T-helper 2 cell (primary cell): ENCODE results near the gene INS.

Source experiments
- DNase-seq, 5 experiments: peaks; one replicate each; pipeline versions ENCODE4 v3.0.0 to v3.0.0-alpha.2; 2012 to 2022

Gene INS

DNA sequence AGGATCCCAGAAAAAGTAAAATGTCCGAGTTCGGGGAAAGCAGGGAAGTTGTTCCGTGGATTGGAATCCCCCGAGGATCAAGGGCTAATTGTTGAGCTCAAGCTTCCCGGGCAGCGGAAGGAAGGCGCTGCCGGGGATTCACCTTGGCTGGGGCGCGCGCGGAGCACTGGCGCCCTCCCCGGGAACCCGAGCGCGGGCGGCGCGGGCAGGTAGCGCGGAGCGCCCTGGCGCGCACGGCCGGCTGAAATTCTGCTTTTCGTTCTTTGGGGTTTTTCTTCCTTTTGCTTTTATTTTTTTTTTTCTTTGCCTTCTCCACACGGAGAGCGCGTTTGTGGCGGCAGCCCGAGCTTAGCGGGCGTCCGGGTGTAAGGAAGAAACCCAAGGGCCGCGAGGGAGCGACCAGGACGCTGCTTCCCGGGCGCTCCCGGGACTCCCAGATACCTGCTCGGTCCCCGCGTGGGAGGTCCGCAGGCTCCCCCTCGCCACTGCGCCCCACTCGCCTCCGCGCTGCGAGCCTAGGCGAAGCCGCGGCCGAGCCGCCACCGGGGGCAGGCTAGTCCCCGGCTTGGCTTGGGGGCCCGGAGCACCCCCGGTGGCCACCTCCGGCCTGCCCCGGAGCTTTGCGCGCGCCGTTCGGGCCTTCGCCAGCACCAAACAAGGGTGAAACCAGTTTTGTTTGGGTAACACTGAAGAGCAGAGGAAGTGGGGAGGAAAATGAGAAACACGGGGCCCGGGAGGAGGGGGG is 17.0 kb downstream of the INS start:
- DNase-seq: peak in 1 of 5 experiments; percentile 24

DNA sequence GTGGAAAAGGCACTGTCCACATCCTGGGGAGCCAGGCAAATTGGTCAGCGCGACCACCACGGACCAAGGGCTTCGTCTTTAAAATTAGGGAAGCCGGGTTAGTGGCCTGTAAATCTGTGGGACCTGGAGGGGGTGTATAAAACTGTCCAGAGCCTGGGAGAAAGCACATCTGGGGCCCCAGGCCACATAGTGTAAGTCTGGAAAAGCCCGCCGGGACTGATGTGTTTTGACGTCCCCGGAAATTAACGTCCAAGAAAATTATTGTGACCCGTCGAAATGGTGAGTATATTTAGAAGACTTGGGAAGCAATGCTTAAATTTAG is 17.6 kb downstream of the INS start:
- DNase-seq: no peak

DNA sequence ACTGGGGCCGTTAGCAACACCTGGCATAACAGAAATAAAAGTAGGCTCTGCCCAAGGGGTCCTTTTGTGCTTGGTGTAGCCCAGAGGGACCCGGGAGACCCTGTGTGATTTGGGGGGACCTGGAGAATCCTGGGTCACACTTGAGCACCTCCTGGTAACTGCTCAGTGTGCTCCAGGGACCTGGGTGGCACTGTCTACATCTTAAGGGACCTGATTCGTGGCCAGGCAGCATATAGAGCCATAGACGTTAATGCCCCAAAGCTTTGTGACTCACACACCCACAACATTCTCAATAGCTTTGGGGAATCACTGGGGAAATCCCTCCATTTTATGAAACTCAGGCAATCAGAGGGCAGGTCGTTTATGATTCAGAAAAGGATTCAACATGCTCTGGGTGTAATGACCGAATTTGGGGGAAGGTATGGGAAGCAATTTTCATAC is 18.2 kb downstream of the INS start:
- peak in 1 of 5 experiments; percentile 25 for DNase-seq

DNA sequence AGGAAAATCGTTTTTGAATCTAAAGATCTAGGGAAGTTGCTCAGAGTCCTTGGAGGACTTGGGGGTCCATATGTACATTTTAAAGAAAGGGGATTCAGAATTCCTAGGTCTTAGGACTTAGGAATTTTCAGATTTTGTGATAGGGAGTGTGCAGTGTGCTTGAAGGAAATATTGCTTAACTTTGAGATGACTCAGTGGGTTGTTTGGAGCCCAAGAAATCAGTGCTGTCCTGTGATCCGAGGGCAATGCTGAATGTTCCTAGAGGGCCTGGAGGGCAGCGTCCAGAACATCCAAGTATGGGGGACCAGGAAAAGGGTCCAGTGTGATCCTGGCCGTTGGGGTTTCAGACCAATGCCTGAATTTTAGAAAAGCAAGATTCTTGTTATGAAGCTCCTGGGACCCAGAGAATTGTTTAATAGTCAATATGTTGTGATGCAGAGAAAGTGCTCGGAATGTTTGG is 18.7 kb downstream of the INS start:
- DNase-seq: no peak

DNA sequence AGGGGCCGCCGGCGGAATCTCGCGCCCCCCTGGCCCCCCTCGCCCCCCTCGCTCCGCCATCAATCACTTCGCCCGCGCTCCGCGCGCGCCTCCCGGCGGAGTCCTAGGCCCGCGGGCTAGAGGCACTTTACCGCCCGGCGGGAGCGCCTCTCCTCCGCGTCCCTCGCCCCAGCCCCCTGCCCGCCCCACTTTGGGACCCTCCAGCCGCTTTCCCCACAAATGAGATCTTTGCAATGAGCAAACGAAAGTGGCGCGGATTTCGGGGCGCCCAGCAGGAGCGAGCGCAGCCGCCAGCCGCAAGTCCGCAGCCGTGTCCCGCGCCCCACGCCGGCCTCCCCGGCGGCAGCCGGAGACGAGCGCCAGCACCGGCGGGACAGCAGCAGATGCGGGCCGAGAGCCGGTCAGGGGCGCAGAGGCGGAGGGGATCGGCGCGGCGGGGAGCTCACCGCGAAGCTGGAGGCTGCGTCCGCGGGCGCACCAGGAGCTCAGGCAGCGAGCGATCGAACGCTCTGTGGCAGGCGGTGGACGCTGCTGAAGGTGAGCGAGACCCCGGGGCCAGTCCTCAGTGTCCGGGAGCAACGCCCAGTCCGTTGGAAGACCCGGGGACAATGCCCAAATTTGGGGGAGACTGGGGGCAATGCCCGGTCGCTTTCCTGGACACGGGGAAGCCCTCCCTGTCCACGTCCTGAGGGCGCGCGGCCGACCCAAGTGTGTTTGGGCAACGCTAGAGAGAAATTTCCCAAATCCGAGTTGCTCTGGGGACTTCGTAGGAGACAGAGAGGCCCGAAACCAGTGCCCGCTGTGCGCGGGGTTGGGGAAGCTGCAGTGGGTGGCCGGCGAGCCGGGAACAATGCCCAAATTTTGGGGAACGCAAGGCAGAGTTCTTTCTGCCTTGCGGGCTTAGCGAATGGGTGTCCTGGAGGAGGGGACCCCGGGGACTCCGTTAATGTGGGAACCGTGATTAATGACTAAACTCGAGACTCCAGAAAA is 20.3 kb downstream of the INS start:
- DNase-seq: peak in 1 of 5 experiments; percentile 17

DNA sequence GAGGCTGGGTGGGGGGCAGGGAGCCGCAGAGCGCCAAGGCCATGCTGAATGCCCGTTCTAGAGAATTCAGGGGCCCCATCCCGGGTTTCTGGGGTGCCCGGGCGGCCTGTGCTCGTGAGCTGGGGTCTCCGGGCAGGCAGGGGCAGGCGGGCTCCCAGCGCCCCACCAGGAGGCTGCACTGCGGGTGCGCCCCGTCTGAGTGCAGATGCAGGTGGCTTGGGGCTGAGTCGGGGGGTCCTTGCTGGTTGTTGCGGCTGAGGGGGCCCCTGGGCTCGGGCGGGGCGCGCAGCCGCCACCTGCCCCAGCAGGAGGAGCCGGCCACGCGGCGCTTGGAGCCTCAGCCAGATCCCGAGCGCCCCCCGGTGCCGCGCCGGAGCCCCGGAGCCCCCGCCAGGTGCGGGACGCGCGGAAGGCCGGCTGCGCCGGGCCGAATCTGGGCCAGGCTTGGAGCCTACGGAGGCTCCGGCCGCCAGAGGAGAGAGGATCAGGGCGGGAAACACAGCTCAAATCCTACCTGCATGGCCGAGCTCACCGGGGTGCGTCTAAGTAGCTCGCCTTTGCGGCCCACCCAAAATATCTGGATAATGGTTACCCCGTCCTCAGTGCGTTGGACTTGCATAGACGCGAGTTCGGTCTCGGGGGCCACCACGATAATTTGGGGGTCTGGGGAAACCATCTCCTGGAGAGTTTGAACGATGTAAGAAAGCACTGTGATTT is 21.2 kb downstream of the INS start:
- DNase-seq: no peak

DNA sequence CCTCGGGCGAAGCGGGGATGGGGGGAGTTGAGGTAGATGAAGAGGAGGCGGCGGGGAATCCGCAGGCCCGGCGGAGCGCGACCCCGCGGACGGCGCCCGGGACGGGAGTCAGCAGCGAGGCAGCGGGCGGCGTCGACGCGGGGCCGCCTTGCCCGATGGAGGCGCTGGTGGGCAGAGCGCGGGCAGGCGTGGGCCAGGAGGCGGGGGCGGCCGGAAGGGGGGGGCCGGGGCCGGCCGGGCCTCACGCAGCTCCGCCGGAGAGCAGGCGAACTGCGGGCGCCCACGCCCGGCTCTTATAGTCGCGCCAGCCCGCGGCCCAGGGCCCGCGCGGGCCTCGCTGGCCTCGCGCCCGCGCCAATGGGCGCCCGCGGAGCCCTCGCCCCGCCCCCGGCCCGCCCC is 21.9 kb downstream of the INS start, which contains the start of gene IGF2:
IGF2 (minus strand) TSS at position 267 of the 399 bp plus-strand sequence. CDS start 3,866 bp downstream, outside the sequence.
- DNase-seq: no peak

DNA sequence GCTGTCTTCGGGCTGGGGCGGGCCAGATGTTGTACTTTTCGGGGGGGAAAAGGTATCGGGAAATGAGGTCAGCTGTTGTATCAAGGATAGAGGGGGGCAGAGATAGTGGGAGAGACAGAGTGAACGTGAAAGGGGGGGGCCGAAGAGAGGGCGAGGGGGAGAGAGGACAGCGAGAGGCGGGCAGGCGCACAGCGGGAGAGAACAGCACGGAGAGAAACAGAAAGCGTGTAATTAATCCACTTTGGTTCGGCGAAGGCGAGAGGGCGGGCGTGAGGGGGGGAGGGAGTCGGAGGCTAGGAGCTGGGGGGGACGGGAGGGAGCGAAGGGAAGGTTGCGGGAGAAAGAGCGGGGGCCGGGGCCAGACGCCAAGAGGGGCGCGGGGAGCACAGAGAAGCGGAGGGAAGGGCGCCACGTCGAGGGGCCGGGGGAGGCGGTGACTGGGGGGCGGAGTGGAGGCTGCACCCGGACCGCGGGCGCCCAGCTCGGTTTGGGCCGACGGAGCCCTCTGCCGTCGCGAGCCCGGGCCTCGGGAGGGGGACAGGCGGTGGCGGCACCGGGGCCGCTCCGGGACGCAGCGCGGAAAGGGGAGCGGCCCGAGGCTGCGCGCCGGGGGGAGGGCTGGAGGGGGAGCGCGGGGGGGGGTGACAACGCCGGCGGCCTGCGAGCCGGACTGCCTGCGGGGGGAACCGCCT is 22.4 kb downstream of the INS start:
- DNase-seq: no peak

DNA sequence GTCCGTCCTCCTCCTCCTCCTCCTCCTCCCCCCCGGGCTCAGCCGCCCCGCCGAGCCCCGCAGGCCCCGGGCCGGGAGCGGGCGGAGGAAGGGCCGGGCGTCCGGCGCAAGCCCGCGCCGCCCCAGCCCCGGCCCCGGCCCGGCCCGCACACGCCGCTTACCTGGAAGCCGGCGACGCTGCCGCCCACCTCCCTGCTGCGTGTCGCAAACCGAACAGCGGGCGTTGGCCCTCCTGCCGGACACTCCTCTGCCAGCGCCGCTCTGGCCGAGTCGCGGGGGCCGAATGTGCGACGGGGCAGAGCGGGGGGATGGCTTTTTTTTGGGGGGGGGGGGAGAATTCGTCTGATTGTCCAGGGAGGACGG is 23.0 kb downstream of the INS start:
- no peak for DNase-seq

DNA sequence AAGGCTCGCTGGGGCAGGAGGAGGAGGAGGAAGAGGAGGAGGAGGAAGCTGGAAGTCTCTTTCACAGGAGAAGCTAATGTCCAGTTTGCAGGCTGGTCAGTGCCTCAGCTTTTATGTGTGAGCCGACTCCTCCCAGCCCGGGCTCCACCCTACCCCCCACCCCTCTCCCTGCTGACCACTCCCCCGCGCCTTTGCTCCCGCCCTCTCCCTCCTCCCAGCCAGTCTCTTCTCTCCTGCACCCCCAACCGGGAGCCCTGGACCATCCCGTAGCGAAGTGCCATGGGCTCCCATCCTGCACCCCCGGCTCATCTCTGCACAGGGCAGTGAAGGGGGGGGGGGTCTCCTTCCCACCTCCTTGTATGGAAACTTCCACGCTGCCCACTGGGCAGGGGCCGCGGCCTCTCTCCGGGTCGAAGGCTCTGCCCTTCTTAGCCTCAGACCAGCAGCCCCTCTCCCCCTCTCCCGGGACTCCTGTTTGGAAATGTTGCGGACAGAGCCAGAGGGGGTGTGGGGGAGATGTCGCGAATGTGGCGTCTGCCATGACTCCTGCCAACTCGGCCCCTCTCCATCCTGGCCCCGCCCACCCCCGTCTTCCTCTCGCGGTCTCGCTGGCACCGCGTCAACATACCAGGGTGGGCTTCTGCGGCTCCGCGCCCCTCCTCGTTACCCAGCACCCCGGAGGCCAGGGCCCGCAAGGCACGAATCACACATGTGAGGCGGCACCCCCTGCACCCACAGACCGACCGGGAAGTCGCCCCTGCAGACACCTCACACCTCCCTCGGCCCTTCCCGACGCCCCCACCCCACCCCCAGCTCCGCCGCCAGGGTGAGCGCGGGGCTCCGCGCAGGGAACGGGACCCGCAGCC is 23.6 kb downstream of the INS start:
- DNase-seq: no peak

DNA sequence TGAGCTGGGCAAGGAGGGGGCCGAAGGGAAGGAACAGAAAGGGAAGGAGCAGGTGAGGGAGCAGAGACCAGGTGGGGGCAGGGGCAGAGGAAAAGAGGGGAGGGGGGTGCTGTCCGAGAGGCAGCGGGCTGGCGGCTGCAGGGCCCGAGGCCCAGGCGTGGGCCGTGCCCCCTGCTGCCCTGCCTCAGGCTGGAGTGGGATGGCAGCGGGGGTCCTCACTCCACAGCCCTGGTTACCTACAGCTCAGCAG is 24.1 kb downstream of the INS start:
- DNase-seq: no peak

DNA sequence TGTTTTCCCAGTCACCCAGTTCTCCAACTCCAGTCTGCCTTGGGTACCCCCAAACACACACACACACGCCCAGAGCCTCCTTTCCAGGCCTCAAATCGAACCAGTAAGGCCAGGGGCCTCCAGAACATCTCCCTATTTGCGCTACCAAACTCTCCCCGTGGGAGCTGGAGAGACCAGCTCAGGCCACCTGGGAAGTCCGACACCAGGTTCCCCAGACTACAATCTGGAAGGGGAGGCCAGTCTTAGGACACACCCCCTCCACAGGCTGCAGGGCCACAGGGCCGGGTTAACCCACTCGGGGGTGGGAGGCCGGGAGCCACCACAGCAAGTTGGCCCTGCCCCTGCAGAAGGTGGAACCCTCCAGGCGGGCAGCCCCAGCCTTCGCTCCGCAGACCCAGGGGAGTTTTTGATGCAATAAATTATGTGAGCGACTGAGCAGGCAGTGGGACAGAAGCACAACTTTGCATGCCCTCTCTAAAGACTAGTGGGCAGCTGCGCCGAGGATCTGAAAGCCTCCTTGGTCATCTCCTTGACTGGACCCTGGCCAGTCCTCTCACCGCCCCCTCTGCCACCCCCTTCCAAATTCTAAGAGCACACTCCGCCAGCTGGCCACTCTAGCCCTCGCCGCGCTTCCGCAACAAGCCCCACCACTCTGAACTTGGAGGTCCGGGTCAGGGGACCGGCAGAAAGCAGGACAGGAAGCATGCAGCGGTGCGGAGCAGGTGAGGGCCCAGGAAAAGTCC is 24.6 kb downstream of the INS start:
- no peak for DNase-seq

DNA sequence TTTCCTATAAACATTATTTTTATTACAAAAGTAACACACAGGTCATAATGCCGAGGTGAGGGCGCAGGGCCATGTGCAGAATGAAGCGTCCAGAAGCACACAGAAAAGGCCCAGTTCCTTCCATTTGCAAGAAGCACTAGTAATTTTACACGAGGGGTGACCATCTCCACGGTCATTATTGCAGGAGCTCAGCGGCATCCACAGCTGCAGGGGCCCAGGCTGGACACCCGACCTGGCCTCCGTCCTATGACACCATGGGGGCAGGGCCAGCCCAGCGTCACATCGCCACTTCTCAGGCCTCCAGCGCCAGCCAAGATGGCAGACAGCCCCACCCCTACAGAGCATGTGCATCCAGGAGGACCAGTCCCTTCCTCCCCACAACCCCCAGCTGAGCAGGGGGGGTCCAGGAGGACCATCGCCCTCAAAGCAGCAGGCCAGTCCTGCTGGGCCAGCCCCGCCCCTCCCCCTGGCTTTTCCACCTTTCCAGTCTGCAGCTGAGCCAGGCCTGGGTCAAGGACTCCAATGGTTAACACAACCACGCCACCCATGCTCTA is 25.3 kb downstream of the INS start:
- no peak for DNase-seq

DNA sequence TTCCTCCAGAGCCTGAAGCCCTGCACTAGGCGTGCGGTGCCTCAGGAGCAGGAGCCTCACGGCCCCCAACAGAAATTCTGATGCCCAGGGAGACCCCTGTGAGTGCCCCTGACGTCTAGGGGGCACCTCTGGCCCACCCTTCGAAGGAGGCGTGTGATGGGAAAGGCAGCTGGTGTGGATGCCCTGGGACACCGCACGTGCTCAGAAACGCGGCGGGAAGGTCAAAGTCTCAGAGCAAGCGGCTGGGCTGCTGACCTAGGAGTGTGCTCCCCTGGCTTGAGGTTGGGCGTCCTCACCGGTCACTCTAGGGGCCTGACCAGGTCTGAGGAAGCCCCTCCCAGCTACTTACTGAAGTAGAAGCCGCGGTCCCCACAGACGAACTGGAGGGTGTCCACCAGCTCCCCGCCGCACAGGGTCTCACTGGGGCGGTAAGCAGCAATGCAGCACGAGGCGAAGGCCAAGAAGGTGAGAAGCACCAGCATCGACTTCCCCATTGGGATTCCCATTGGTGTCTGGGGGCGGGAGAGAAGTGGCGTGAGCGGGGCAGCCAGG is 25.9 kb downstream of the INS start:
- DNase-seq: no peak

DNA sequence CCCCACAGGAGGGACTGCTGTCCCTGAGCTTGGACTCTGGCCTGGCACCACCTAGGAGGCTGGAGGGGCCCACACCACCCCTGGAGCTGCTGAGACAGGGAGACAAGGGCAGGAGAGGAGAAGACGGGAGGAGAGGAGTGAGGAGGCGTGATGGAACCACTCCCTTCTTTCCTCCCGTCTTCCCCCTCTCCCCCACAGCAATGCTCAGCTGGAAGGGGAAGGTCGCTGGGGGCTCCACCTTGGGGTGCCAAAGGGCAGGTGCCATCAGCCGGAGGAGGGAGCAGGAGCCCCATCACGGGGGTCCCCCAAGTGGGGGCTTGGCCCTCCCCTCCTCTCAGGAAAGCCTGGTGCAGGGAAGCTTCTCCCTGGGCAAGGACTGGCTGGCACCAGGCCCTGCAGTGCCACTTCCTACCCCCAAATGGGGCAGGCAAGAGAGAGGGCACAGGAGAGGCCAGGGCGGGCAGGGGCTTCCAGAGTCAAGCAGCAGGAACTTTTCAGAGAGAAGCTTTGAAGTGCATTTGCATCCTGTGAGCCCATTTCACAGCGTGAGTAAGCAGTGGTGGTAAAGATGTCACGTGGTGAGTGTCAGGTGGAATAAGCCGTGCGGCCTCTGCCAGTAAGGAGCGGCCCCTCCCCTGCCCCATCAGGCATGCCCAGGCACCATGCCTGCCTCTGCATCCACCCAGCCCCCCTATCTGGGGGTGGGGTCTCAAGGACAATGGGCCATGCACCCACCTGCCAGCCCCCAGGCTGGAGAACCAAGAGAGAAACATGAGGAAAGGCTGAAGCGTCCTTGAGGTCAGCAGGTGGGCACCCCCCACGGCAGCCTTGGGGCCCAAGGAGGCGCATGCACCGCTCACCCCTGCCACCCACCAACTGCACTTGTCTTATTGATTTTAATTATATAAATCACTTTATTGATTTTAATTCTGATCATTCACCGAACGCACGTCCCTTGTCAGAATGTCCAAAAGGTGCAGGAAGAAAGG is 26.7 kb downstream of the INS start:
- no peak for DNase-seq

DNA sequence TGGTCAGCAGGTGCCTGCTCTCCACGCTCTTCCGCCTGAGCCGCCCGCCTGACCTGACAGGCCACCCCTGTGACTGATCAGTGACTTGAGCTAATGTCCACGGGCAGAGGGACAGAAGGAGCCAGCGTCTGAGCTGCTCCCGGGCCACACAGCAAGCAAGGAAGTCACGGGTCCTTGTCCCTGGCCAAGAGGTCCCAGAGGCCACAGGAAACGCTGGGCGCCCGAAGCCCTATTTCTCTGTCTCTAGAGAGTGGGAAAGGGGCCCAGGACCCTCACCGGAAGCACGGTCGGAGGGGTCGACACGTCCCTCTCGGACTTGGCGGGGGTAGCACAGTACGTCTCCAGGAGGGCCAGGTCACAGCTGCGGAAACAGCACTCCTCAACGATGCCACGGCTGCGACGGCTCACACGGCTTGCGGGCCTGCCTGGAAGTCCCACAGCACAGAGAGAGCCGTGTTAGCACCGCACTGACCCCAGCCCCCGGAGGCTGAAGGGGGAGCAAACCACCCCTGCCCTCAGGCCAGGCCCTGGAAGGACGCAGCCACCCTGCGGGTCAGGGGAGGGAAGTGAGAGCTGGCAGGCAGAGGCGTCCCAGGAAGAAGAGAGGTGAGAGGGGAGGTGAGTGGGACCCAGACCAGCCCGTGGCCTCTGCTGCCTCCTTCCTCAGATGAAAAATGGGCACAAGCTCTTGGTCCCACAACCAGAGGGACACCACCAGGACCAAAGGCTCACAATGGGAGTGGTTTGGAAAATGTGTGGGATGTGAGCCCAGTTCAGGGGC is 27.6 kb downstream of the INS start:
- no peak for DNase-seq

DNA sequence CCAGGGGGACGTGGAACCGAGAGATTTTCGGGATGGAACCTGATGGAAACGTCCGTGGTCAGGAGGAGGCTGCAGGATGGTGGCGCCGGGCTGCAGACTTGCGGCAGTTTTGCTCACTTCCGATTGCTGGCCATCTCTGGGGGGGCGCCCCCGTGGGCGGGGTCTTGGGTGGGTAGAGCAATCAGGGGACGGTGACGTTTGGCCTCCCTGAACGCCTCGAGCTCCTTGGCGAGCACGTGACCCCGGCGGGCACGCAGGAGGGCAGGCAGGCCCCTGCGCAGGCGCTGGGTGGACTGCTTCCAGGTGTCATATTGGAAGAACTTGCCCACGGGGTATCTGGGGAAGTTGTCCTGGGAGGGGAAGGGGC is 28.2 kb downstream of the INS start:
- DNase-seq: no peak

DNA sequence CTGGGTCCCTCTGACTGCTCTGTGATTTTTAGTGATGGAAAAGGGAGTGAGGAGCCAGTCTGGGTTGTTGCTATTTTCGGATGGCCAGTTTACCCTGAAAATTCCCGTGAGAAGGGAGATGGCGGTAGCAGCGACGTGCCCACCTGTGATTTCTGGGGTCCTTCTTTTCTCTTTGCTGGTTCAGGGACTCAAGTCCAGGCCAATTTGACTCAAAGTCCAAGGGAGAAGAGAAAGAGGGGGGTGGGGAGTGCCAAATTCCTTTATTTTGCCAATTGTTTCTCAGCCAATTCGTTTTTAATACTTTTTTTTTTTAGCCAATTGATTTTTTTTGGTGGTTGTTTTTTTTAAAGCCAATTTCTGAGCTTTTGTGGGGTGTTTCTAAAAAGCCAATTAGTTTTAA is 28.8 kb downstream of the INS start:
- DNase-seq: no peak
